ENCODE results near the gene SLC39A5. TPM values are rescaled to one million over a fixed set of nuclear protein-coding genes. Genes with fewer than 3 reads are reported as not detected.

The SLC39A5 gene
- total and polyA plus RNA-seq, 2 of the 13 experiments (the other 11 are each of a cell fraction or from before 2014, with no cell fraction given): 59.7 to 101 TPM

DNA sequence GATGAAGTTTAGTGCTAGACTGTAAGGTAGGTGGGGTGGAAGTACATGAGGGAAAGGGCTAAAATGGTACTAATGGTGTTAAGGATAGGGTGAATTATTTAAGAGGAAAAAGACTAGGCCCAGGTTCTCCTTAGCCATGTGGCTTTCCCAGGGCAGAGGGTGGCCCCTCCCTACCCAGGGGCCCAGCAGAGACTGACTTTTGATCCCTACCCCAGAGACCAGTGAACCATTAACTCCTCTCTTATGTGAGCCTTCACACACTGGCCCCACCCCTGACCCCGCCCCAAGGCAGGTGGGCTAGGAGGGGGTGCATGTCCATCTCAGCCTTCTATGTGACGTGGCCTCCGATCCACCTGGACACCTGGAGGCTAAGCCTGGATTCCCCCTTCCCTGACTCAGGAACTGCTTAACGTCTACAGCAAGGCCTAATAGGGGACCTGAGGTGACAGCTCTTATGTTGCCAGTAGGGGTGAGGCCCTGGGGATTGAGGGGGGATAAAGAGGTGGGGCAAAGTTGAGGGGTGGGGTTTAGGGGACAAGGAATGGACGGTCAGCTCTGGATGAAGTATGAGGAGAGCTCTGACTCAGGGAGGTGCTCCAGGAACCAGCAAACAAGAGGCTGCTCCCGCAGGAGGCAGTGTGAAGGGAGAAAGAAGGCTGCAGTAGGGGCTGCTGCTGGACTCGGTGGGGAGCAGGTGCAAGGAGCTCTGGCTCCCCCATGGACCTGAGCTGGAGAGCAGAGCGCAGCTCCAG is 757 bp downstream of the SLC39A5 start (continued):
- TF ChIP-seq, protein P1, sequence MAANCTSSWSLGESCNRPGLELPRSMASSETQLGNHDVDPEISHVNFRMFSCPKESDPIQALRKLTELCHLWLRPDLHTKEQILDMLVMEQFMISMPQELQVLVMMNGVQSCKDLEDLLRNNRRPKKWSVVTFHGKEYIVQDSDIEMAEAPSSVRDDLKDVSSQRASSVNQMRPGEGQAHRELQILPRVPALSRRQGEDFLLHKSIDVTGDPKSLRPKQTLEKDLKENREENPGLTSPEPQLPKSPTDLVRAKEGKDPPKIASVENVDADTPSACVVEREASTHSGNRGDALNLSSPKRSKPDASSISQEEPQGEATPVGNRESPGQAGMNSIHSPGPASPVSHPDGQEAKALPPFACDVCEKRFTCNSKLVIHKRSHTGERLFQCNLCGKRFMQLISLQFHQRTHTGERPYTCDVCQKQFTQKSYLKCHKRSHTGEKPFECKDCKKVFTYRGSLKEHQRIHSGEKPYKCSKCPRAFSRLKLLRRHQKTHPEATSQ (CRISPR knock-in tag; IDR thresholded peaks at IDR 0.05; ENCODE audit: borderline replicate concordance): no peak
- no peak for TF ChIP-seq EHMT2 (IDR thresholded peaks at IDR 0.05; ENCODE audit: borderline replicate concordance, low read depth, low read length)
- no peak for TF ChIP-seq SP1 (IDR thresholded peaks at IDR 0.05)
- TF ChIP-seq SP1 (CRISPR knock-in tag; IDR thresholded peaks at IDR 0.05): peak; percentile 57; the same call in 1 of the 2 replicates
- no peak for TF ChIP-seq DPF2 (CRISPR knock-in tag; IDR thresholded peaks at IDR 0.05; ENCODE audit: borderline replicate concordance, low read depth)
- TF ChIP-seq ZNF292 (CRISPR knock-in tag; IDR thresholded peaks at IDR 0.05; ENCODE audit: borderline replicate concordance, low read depth): no peak
- peak; percentile 40; the same call in 1 of the 2 replicates for TF ChIP-seq MAZ (IDR thresholded peaks at IDR 0.05; ENCODE audit: borderline replicate concordance, low read depth, low read length)
- TF ChIP-seq MAZ (CRISPR knock-in tag; IDR thresholded peaks at IDR 0.05; ENCODE audit: low read depth): no peak; the same call in 1 of the 2 replicates
- TF ChIP-seq KDM3A (CRISPR knock-in tag; IDR thresholded peaks at IDR 0.05; ENCODE audit: low read depth): no peak
- TF ChIP-seq ZMAT3 (CRISPR knock-in tag; conservative IDR thresholded peaks at IDR 0.05): no peak
- TF ChIP-seq FOSL2 (CRISPR knock-in tag; IDR thresholded peaks at IDR 0.05): peak; percentile 32; the same call in 1 of the 2 replicates
- no peak for TF ChIP-seq RARG (CRISPR knock-in tag; IDR thresholded peaks at IDR 0.05; ENCODE audit: low read depth)
- TF ChIP-seq FOSL1 (CRISPR knock-in tag; IDR thresholded peaks at IDR 0.05; ENCODE audit: borderline replicate concordance): no peak
- TF ChIP-seq, protein P2, sequence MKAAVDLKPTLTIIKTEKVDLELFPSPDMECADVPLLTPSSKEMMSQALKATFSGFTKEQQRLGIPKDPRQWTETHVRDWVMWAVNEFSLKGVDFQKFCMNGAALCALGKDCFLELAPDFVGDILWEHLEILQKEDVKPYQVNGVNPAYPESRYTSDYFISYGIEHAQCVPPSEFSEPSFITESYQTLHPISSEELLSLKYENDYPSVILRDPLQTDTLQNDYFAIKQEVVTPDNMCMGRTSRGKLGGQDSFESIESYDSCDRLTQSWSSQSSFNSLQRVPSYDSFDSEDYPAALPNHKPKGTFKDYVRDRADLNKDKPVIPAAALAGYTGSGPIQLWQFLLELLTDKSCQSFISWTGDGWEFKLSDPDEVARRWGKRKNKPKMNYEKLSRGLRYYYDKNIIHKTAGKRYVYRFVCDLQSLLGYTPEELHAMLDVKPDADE (CRISPR knock-in tag; IDR thresholded peaks at IDR 0.05): no peak
- TF ChIP-seq ZNF333 (CRISPR knock-in tag; IDR thresholded peaks at IDR 0.05; ENCODE audit: borderline replicate concordance): no peak
- TF ChIP-seq ZSCAN20 (CRISPR knock-in tag; IDR thresholded peaks at IDR 0.05; ENCODE audit: borderline replicate concordance): no peak
- no peak for TF ChIP-seq TOE1 (CRISPR knock-in tag; IDR thresholded peaks at IDR 0.05)
- no peak for TF ChIP-seq SNRNP70 (IDR thresholded peaks at IDR 0.05; ENCODE audit: low read depth, low read length)
- TF ChIP-seq, protein P3, sequence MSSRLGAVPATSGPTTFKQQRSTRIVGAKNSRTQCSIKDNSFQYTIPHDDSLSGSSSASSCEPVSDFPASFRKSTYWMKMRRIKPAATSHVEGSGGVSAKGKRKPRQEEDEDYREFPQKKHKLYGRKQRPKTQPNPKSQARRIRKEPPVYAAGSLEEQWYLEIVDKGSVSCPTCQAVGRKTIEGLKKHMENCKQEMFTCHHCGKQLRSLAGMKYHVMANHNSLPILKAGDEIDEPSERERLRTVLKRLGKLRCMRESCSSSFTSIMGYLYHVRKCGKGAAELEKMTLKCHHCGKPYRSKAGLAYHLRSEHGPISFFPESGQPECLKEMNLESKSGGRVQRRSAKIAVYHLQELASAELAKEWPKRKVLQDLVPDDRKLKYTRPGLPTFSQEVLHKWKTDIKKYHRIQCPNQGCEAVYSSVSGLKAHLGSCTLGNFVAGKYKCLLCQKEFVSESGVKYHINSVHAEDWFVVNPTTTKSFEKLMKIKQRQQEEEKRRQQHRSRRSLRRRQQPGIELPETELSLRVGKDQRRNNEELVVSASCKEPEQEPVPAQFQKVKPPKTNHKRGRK (CRISPR knock-in tag; IDR thresholded peaks at IDR 0.05): no peak
- no peak for TF ChIP-seq ZNF343 (CRISPR knock-in tag; IDR thresholded peaks at IDR 0.05)
- TF ChIP-seq ZNF746 (CRISPR knock-in tag; IDR thresholded peaks at IDR 0.05): no peak
- TF ChIP-seq, protein P4, sequence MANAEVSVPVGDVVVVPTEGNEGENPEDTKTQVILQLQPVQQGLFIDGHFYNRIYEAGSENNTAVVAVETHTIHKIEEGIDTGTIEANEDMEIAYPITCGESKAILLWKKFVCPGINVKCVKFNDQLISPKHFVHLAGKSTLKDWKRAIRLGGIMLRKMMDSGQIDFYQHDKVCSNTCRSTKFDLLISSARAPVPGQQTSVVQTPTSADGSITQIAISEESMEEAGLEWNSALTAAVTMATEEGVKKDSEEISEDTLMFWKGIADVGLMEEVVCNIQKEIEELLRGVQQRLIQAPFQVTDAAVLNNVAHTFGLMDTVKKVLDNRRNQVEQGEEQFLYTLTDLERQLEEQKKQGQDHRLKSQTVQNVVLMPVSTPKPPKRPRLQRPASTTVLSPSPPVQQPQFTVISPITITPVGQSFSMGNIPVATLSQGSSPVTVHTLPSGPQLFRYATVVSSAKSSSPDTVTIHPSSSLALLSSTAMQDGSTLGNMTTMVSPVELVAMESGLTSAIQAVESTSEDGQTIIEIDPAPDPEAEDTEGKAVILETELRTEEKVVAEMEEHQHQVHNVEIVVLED (CRISPR knock-in tag; IDR thresholded peaks at IDR 0.05; ENCODE audit: borderline replicate concordance): peak; percentile 19
- TF ChIP-seq, protein P5, sequence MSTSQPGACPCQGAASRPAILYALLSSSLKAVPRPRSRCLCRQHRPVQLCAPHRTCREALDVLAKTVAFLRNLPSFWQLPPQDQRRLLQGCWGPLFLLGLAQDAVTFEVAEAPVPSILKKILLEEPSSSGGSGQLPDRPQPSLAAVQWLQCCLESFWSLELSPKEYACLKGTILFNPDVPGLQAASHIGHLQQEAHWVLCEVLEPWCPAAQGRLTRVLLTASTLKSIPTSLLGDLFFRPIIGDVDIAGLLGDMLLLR (CRISPR knock-in tag; IDR thresholded peaks at IDR 0.05): peak; percentile 74; the same call in 1 of the 2 replicates
- no peak; the same call in 1 of the 2 replicates for TF ChIP-seq SMAD3 (CRISPR knock-in tag; IDR thresholded peaks at IDR 0.05)

All from HepG2 (cell line).